ENCODE measurements around the gene LAMP1. TPM values are rescaled to one million over a fixed set of nuclear protein-coding genes. Genes with fewer than 3 reads are reported as not detected.
"Not testable (repeated sequence)": the region's sequence is repeated elsewhere in the genome, so short reads cannot be mapped to it uniquely, and the experiment has no call there.

The LAMP1 gene, protein sequence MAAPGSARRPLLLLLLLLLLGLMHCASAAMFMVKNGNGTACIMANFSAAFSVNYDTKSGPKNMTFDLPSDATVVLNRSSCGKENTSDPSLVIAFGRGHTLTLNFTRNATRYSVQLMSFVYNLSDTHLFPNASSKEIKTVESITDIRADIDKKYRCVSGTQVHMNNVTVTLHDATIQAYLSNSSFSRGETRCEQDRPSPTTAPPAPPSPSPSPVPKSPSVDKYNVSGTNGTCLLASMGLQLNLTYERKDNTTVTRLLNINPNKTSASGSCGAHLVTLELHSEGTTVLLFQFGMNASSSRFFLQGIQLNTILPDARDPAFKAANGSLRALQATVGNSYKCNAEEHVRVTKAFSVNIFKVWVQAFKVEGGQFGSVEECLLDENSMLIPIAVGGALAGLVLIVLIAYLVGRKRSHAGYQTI
- total RNA-seq: 10 to 100 TPM; 33.5 to 33.7 TPM

GRCh38 chr13:113296823-113297369, at the start of gene LAMP1:
Gene LAMP1, plus strand, starts transcription at chr13:113297239. Its CDS starts 196 bp downstream, at chr13:113297435.
- H3K27ac Mint-ChIP-seq: peak within 1 kb of the TSS; percentile 96
- H3K4me3 Mint-ChIP-seq: peak within 1 kb of the TSS; percentile 91
- peaks cover 6% of the 10 kb centered on the region for H3K36me3 Mint-ChIP-seq (ENCODE audit: low read depth)
- H3K4me1 Mint-ChIP-seq (ENCODE audit: low read depth): peaks cover 32% of the 10 kb centered on the region
- CTCF ChIA-PET: no interaction called here
- H3K27me3 Mint-ChIP-seq (ENCODE audit: low read depth): peaks cover 10% of the 10 kb centered on the region
- DNase-seq: peak; percentile 97
- no peaks in the 10 kb centered on the region for H3K9me3 Mint-ChIP-seq
- intact Hi-C loops (cut with micrococcal nuclease): loop anchor here (1.0 to 5.0 kb wide), 5 partner anchors 89 to 355 kb away; partner anchors contain the start of genes DCUN1D2 and PCID2

GRCh38 chr13:113252516-113253095, 44.4 kb upstream of the LAMP1 start:
- peaks cover 33% of the 10 kb centered on the region for H3K36me3 Mint-ChIP-seq (ENCODE audit: low read depth)
- H3K9me3 Mint-ChIP-seq: no peaks in the 10 kb centered on the region
- CTCF ChIA-PET: no interaction called here
- H3K4me3 Mint-ChIP-seq: no peak overlapping the region
- no peaks in the 10 kb centered on the region for H3K27me3 Mint-ChIP-seq (ENCODE audit: low read depth)
- no peak for DNase-seq
- no peak overlapping the region for H3K27ac Mint-ChIP-seq
- intact Hi-C loops (cut with micrococcal nuclease): no loop called here
- no peaks in the 10 kb centered on the region for H3K4me1 Mint-ChIP-seq (ENCODE audit: low read depth)

DNA sequence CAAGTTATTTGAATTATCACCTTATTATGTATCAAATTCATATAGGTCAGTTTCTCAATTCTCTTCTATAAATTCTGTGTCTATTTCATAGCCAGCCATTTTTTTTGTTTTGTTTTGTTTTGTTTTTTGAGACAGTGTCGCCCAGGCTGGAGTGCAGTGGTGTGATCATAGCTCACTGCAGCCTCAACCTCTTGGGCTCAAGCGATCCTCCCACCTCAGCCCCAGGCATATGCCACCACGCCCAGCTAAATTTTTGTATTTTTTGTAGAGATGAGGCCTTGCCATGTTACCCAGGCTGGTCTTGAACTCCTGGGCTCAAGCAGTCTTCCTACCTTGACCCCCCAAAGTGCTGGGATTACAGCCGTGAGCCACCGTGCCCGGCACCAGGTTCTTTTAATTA, 39.1 kb upstream of the LAMP1 start:
- H3K27ac Mint-ChIP-seq; H3K27me3 Mint-ChIP-seq (ENCODE audit: low read depth); CTCF ChIA-PET; DNase-seq; H3K9me3 Mint-ChIP-seq; H3K4me3 Mint-ChIP-seq; H3K4me1 Mint-ChIP-seq (ENCODE audit: low read depth); intact Hi-C loops (cut with micrococcal nuclease): not testable (repeated sequence)
- H3K36me3 Mint-ChIP-seq (ENCODE audit: low read depth): peaks cover 31% of the 10 kb centered on the region

DNA sequence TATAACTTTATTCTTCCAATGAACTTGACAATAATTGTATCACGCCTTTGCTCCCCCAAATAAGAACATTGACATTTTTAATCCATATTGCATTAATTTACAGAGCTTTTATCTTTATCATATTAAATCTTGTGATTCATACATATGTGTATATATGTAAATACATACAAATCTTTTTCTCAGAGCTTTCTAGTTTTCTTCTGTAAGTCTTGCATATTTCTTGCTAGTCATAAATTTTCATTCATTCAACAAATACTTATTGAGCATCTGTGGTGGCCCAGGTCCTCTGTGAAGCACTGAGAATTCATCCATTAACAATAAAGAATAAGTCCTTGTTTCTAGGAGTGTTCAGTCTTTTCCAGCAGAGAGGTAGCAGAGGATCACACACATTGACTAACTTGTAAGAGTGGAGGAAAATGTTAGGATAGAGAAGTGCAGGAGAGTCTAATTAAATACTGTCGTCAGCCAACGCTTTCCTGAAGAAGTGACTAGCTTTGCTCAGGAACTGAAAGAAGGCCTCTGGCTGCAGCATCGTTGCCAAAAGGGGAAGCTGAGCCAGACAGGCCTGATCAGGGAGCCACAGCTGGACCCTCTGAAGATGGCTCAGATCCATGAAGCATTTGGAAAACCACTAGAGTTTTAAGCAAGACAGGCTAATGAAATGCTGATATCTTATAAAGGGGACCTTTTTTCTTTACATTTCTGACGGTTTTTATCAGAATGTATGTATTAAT, 38.6 kb upstream of the LAMP1 start:
- no peaks in the 10 kb centered on the region for H3K4me1 Mint-ChIP-seq (ENCODE audit: low read depth)
- H3K4me3 Mint-ChIP-seq: no peak overlapping the region
- CTCF ChIA-PET: interaction anchor here (0.7 kb wide), 1 partner anchor 315 kb away, joined by 3 read pairs; no protein-coding TSS in a partner anchor
- H3K9me3 Mint-ChIP-seq: no peaks in the 10 kb centered on the region
- intact Hi-C loops (cut with micrococcal nuclease): no loop called here
- H3K27me3 Mint-ChIP-seq (ENCODE audit: low read depth): no peaks in the 10 kb centered on the region
- H3K36me3 Mint-ChIP-seq (ENCODE audit: low read depth): peaks cover 31% of the 10 kb centered on the region
- no peak overlapping the region for H3K27ac Mint-ChIP-seq
- no peak for DNase-seq

DNA sequence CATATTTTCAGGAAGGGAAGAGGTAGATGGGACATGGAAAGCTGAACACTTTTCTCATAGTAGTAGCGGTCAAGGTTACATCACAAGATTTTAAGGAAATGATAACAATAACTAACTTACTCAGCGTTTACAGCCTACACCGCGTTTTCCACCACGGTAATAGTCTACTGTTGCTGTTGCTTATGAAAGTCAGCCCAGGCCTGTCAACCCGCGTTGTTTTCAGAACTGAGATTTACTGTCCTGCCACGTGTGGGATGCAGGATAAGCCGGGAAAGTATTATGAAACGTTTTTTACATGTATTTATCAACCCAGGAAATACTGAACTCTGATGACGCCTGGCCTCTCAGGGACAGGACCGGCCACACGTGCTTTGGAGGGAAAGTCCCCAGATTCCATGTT, 36.0 kb upstream of the LAMP1 start:
- Mint-ChIP-seq H3K36me3 (ENCODE audit: low read depth) (peaks cover 31% of the 10 kb centered on the region), H3K4me3 (no peak overlapping the region), H3K9me3 (no peaks in the 10 kb centered on the region), H3K4me1 (ENCODE audit: low read depth) (no peaks in the 10 kb centered on the region), H3K27ac (no peak overlapping the region), H3K27me3 (ENCODE audit: low read depth) (no peaks in the 10 kb centered on the region)
- CTCF ChIA-PET: no interaction called here
- DNase-seq: no peak
- intact Hi-C loops (cut with micrococcal nuclease): no loop called here

DNA sequence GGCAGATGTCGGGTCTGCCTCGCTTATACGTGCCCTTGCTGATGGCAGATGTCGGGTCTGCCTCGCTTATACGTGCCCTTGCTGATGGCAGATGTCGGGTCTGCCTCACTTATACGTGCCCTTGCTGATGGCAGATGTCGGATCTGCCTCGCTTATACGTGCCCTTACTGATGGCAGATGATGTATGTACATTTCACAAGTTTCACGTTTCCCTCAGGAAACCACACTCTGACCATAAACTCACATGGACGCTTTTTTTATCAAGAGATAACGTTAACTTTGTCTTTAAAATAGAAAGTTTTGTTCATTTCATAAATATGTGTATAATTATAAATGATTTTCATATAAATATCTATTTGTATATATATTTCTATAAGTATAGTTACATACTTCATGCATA, 34.0 kb upstream of the LAMP1 start:
- H3K9me3 Mint-ChIP-seq; H3K27ac Mint-ChIP-seq; intact Hi-C loops (cut with micrococcal nuclease); H3K4me1 Mint-ChIP-seq (ENCODE audit: low read depth); H3K27me3 Mint-ChIP-seq (ENCODE audit: low read depth); CTCF ChIA-PET; DNase-seq; H3K4me3 Mint-ChIP-seq: not testable (repeated sequence)
- H3K36me3 Mint-ChIP-seq (ENCODE audit: low read depth): peaks cover 21% of the 10 kb centered on the region

- no peak overlapping the region for H3K27ac Mint-ChIP-seq
- intact Hi-C loops (cut with micrococcal nuclease): no loop called here
- H3K4me3 Mint-ChIP-seq: no peak overlapping the region
- H3K4me1 Mint-ChIP-seq (ENCODE audit: low read depth): no peaks in the 10 kb centered on the region
- H3K9me3 Mint-ChIP-seq: no peaks in the 10 kb centered on the region
- peaks cover 5% of the 10 kb centered on the region for H3K36me3 Mint-ChIP-seq (ENCODE audit: low read depth)
- H3K27me3 Mint-ChIP-seq (ENCODE audit: low read depth): no peaks in the 10 kb centered on the region
- CTCF ChIA-PET: no interaction called here
- DNase-seq: no peak
Measured at GRCh38 chr13:113267642-113268405, 29.2 kb upstream of the LAMP1 start.

DNA sequence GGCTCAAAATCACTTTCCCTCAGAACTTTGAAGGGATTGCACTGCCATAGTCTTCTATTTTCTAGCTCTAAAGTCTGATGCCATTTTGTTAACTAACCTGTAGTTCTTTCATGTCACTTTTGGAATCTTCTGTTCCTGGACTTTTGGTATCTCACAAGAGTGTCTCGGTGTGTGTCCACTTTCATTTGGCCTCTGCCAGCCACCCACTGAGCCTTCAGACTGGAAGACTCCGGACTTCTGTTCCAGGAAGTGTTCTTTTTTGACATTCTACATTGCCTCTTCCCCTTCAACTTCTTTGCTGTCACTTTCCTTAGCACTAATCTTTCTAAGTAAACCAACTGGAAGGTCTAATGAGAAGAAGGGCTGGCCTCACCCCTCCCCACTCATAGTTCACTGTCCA, 25.0 kb upstream of the LAMP1 start:
- no peak overlapping the region for H3K27ac Mint-ChIP-seq
- H3K27me3 Mint-ChIP-seq (ENCODE audit: low read depth): no peaks in the 10 kb centered on the region
- no peak overlapping the region for H3K4me3 Mint-ChIP-seq
- H3K4me1 Mint-ChIP-seq (ENCODE audit: low read depth): peaks cover 4% of the 10 kb centered on the region
- CTCF ChIA-PET: interaction anchor here (0.6 to 1.3 kb wide), 2 partner anchors 19 to 51 kb away, joined by 3 to 4 read pairs; no protein-coding TSS in a partner anchor
- intact Hi-C loops (cut with micrococcal nuclease): no loop called here
- no peak for DNase-seq
- H3K36me3 Mint-ChIP-seq (ENCODE audit: low read depth): peaks cover 2% of the 10 kb centered on the region
- H3K9me3 Mint-ChIP-seq: no peaks in the 10 kb centered on the region

GRCh38 chr13:113272701-113273181, 24.3 kb upstream of the LAMP1 start:
- intact Hi-C loops (cut with micrococcal nuclease): no loop called here
- no peak for DNase-seq
- Mint-ChIP-seq H3K4me3 (no peak overlapping the region), H3K27ac (no peak overlapping the region), H3K36me3 (ENCODE audit: low read depth) (no peaks in the 10 kb centered on the region), H3K9me3 (no peaks in the 10 kb centered on the region), H3K27me3 (ENCODE audit: low read depth) (no peaks in the 10 kb centered on the region), H3K4me1 (ENCODE audit: low read depth) (peaks cover 4% of the 10 kb centered on the region)
- CTCF ChIA-PET: interaction anchor here (0.6 to 1.3 kb wide), 2 partner anchors 19 to 466 kb away, joined by 3 read pairs; no protein-coding TSS in a partner anchor

DNA sequence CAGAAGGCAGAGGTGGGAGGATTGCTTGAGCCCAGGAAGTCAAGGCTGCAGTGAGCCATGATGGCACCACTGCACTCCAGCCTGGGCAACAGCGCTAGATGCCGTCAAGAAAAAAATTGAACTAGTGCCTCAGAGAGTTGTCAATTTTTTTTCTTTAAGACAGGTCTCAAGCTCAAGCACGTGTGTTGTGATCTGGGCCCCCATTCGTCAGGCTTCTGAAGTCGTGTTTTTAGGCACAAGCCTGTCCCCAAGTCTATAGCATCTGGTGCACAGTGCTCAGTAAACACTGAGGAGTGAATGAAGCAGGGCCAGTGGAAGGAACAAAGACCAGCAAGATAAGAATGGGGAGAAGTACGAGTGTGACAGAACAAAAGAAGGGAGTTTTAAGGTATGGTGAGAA, 23.7 kb upstream of the LAMP1 start:
- no peaks in the 10 kb centered on the region for H3K9me3 Mint-ChIP-seq
- CTCF ChIA-PET: interaction anchor here (1.3 kb wide), 1 partner anchor 18 kb away, joined by 3 read pairs; no protein-coding TSS in a partner anchor
- no peak overlapping the region for H3K4me3 Mint-ChIP-seq
- intact Hi-C loops (cut with micrococcal nuclease): no loop called here
- no peaks in the 10 kb centered on the region for H3K36me3 Mint-ChIP-seq (ENCODE audit: low read depth)
- H3K27me3 Mint-ChIP-seq (ENCODE audit: low read depth): no peaks in the 10 kb centered on the region
- H3K4me1 Mint-ChIP-seq (ENCODE audit: low read depth): peaks cover 4% of the 10 kb centered on the region
- H3K27ac Mint-ChIP-seq: no peak overlapping the region
- DNase-seq: no peak

DNA sequence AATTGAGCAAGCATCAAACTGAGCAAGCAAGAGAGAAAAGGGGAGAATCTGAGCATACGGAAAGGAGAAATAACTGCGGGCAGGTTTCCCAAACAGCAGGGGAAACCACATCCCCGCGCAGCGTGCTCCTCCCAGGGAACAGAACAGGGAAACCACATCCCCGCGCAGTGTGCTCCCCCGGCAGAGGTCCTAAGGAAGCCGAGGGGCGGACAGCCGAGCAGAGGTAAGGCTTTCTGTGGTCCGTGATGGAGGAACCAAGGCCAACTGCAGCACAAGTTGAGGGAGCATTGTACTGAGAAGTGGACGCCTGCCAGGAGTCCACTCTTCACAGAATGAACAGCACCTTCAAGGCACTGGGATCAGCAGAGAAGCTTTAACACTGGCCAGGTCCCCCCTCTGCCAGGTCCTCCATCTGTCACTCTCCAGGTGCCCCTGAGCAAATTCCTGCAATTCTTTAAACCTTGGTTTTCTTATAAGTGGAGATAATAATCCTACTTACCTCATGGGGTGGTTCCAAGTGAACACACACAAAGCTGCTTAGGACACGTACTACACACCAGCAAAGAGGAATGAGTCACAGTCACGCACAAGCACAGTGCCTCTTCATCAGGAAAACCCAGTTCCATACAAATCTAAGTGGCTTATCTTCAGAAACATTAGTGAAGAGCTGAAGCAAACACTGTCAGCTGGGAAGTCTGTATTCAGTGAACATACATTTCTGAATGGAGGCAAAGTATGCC, 23.0 kb upstream of the LAMP1 start:
- Mint-ChIP-seq H3K36me3 (ENCODE audit: low read depth) (no peaks in the 10 kb centered on the region), H3K27ac (no peak overlapping the region), H3K4me3 (no peak overlapping the region), H3K9me3 (no peaks in the 10 kb centered on the region), H3K27me3 (ENCODE audit: low read depth) (peaks cover 1% of the 10 kb centered on the region), H3K4me1 (ENCODE audit: low read depth) (peaks cover 4% of the 10 kb centered on the region)
- intact Hi-C loops (cut with micrococcal nuclease): no loop called here
- CTCF ChIA-PET: interaction anchor here (0.6 to 0.7 kb wide), 2 partner anchors 467 to 786 kb away, joined by 3 read pairs; no protein-coding TSS in a partner anchor
- DNase-seq: no peak

Measured in activated naive CD4-positive, alpha-beta T cell treated with anti-CD3 and anti-CD28 coated beads for 36 hours (primary cell).